Middle frontal gyrus (tissue), 1 donor: ENCODE measurements around the gene NOCT.
"Not testable (repeated sequence)": the region's sequence is repeated elsewhere in the genome, so short reads cannot be mapped to it uniquely, and the experiment has no call there.

Experiments
- DNase-seq: peaks from one replicate; pipeline ENCODE4 v3.0.0-alpha.2; 2015; ENCODE audit warnings: low spot score; ENCODE audit errors: extremely low spot score

The NOCT gene

DNA sequence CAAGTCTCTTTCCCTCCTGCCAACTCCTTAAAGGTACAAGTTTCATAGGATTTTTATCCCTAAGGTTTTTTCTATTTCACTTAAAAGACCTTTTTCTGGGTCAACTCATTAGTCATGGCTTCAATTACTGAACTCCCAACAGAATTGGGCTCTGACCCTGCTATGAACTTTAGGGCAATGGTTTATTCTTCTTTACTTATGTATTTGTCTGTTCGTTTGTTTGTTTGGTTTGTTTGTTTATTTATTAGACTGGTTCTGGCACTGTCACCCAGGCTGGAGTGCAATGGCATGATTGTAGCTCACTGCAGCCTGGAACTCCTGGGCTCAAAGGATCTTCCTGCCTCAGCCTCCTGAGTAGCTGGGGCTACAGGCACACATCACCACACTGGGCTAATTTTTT, 5.9 kb upstream of the NOCT start:
- DNase-seq, result no peak

DNA sequence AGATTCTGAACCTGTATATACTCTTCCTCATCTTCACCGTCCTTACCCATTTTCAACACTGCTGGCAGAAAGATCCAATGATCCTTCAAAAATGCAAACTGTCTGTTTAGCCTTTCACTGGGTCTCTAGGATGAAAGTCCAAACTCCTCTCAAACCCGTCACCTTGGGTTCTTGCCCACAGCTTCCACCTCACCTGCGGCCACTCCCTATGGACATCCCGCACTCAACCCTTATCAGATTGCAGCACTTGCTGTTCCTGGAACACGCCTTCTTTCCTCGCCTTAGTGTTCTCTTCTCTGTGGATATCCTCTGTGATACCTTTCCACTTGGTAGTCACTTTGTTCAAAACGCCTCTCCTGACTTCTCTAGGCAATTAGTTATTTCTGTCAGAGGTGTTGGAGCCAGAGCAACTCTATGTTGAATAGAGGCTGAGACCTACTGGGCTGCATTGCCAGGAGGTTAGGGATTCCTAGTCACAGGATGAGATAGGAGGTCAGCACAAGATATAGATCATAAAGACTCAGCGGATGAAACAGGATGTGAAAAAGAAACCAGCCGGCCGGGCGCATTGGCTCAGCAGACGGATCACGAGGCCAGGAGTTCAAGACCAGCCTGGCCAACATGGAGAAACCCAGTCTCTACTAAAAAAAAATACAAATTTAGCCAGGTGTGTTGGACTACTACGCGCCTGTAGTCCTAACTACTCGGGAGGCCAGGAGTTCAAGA, 4.2 kb upstream of the NOCT start:
- no peak for DNase-seq

DNA sequence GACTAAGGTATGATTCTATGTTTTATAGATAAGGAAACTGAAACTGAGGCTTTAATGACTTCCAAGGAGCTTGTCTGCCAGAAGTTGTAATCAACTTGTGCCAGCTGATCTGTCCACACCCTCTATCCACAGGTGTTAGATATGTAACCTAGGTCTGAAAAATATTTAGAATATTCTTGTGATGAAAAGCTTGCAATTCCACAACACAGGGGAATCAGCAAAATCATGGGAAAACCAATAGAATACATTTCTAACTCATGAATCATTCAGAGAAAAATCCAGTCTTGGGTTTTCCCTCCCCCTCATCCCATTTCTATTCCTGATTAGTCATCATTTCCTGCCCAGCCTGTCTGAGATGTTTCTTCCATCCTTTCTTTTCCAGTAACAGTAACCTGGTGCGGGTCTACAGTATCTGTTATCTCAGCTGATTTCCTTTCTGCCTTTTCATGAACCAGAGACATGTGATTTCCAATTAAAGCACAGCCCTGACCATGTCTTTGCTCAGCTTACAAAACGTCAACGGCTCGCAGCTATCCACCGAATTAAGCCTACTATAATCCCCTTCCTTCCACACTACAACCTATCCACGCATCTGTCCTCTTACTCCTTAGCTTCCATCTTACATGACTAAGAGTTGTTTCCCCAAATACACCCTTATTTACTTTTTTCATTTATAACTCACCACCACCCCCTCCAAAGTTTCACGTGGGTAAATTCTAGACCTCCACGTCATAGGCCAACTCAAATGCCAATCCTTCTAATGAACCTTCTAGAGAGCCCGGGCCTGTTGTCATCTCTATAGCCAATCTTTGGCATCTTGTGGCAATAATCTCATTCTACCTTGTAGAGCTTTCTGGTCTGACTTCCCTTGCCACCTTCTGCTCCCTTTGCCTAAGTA, 961 bp upstream of the NOCT start:
- no peak for DNase-seq

DNA sequence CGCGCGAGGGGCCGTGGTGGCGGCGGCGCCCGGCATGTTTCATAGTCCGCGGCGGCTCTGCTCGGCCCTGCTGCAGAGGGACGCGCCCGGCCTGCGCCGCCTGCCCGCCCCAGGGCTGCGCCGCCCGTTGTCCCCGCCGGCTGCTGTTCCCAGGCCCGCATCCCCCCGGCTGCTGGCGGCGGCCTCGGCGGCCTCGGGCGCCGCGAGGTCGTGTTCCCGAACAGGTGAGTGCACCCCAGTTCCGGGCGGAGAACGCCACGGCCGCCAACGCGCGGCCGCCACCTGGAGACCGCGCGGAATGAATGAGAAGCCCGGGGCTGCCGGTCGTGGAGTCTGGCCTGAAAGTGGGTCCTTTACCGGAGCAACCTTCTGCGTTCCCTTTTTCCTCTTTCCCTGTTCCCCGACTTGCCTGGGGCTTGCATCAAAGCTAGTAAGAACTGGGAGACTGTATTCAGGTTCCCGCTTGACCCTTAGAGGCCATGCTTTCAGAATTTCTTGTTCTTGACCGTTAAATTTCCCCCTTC, 429 bp downstream of the NOCT start:
- DNase-seq, result no peak

DNA sequence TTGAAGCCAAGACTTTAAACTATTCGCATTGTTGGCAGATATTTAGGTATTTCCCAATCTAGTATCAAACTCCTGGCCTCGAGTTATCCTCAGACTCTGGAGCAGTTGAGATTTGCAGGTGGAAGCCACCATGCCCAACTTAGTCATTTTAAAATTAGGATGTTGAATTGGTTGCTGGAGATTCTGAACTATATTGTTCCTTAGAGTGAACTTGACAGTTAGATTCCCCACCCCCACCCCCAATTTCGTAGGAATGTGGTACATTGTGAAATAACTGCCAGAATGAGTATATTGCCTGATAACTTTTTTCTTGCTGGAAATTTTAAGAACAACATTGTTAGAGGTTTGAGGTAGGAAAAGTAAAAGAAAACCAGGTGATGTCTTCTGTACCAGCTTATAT, 2.3 kb downstream of the NOCT start:
- DNase-seq, result no peak

DNA sequence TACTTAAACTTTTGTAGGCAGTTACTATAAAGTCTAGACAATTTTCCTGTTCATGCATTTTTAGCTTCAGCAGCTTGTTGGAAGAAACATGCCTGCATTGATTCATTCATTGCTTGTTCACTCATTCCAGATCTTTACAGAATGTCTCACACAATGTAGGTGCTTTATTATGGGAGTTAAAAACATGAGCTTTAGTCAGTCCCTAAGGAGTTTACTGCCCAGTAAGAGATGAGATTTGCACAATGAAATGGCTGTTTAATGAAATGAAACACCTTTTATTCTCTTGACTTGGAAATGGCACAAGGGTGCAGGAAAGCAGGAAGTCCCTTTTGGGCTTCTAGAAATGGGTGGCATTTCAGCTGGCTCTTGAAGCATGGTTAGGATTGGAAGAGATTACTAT, 2.9 kb downstream of the NOCT start:
- DNase-seq, result no peak

DNA sequence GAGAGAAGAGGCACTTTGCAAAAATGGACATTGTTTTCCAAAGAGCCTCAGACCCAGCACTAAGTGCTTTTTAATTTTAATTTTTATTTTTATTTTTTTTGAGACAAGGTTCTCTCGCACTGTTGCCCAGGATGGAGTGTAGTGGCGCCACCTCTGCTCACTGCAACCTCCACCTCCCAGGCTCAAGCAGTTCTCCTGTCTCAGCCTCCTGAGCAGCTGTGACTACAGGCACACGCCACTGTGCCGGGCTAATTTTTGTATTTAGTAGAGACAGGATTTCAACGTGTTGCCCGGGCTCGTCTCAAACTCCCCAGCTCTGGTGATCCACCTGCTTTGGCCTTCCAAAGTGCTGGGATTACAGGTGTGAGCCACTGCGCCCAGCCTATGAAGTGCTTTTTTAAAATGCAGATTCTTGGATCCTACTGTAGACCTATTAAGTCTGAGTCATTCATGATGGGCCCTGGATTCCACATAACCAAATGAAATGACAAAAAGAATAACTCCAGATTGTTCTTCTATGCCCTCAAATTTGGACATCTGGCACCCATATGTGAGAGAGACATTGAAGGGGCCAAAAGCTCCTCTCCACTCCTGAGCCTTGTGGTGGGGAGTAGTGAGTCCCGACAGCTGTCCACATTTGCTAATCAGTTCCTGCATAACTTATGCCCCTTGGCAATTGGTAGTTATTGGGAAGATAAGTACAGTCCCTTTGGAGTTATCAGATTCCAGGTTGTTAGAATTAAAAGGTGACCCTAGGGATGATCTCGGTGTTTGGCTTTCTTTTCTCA, 3.6 kb downstream of the NOCT start:
- DNase-seq, result no peak

DNA sequence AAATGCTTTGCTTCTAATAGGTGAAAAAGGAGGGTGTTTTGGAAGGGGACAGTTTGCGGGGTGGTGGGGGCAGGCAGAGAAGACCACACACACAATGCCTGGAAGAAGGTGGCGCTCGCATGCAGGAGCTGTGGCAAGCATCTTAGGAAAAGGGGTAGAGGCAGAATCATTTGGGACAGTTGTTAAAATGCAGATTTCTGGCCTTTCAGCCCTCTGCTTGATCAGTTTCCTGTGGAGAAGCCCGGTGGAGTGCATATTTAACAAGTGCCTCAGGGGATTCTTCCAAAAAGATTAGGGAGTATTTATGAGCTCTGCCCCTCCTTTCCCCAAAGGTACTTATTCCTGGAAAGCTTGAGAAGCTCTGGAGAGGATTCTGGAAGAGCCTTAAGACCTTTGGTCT, 4.8 kb downstream of the NOCT start:
- no peak for DNase-seq

DNA sequence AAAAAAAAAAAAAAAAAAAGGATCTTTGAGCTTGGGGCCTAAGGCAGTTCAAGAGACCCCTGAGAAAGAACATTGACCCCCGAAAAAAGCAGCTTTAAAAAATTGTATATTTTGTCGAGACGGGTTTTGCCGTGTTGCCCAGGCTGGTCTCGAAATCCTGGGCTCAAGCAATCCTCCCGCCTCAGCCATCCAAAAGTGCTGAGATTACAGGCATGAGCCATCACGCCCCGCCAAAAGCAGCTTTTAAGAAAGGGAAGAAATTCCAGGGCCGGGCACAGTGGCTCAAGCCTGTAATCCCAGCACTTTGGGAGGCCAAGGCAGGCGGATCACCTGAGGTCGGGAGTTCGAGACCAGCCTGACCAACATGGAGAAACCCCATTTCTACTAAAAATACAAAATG, 5.5 kb downstream of the NOCT start:
- not testable (repeated sequence) for DNase-seq

DNA sequence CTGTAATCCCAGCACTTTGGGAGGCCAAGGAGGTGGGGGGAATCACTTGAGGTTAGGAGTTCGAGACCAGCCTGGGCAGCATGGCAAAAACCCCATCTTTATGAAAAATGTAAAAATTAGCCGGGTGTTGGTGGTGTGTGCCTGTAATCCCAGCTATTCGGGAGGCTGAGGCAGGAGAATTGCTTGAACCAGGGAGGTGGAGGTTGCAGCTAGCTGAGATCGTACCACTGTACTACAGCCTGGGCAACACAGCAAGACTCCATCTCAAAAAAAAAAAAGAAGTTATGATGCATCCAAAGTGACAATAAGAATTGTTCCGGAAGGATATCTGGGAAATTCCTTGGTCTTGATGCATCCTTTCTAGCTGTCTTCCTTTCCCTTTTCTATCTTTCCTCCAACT, 7.3 kb downstream of the NOCT start:
- DNase-seq, result no peak

DNA sequence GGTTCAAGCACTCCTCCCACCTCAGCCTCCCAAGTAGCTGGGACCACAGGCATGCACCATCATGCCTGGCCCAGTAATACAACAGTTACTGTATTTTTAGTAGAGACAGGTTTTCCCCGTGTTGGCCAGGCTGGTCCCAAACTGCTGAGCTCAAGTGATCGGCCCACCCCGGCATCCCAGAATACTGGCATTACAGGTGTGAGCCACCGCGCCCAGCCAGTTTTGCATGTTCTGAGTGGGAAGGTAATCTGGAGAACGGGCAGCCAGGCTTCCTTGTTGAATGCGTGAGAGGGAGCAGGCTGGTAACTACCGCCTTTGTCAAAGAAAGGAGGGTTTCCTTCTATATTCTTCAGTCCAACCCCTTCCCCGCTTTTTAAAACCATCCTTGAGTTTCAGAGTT, 9.1 kb downstream of the NOCT start:
- no peak for DNase-seq

DNA sequence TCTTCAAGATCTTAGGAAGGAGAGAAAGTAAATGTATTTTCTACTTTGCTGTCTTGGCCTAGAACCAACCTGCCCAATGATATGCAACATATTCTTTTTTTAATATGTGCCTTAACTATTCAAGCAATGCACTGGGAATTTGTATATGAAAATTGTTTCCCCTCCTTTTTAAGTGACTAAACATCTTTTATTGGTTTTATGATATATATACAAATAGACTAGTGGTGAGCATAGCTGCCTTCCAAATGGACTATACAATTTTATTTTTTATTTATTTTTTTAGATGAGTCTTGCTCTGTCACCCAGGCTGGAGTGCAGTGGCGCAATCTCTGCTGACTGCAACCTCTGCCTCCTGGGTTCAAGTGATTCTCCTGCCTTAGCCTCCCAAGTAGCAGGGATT, 10.3 kb downstream of the NOCT start:
- no peak for DNase-seq

DNA sequence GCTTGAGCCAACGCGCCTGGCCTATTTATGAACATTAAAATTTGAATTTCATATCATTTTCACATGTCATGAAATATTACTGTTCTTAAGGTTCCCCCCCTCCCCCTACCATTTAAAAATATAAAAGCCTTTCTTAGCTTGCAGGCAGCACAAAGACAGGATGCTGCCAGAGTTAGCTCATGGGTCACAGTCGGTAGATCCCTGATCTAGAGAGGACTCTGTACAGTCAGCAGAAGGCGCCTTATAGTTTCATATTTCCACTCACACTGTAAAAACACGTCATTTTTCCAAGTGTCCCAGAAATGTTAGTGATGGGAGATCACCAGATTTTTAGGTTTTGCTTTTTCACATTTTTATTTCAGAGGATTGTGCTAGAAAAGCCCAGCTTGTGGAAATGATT, 12.2 kb downstream of the NOCT start:
- DNase-seq, result no peak

DNA sequence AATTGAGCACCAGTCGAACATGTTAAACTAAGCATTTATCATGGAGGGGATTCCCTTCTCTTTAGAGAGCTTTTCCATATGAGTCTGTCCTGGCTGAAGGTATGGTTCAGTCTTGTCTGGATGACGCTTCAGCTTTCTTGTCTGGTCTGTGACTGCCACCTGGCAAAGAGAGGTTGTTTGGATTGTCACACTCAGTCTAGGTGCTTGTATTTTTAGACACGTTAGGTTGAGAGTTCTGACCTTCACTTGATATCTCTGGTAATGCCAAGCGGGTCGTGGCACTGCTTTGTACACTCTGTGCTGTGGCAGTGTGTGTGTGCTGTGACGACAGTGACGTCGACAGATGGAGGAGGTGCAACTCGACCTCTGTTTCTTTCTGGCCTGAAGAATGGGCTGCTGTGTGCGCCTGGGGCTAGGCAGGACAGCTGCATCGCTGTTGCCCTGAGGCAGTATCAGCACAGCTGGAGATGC, 12.6 kb downstream of the NOCT start:
- no peak for DNase-seq

DNA sequence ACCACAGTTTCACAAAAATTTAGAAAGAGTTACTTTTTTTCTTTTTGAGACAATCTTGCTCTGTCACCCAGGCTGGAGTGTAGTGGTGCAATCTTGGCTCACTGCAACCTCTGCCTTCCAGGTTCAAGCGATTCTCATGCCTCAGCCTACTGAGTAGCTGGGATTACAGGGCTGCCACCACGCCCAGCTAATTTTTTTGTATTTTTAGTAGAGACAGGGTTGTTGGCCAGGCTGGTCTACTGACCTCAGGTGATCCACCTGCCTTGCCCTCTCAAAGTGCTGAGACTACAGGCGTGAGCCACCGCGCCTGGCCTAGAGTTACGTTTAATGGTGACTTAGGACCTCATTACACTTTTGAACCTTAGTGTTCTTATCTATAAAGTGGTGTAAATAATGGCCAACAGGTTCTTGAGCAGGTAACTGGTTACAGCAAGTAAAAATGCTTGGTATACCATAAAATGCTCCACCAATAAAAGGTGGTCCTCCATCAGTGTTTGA, 14.3 kb downstream of the NOCT start:
- DNase-seq, result not testable (repeated sequence)

DNA sequence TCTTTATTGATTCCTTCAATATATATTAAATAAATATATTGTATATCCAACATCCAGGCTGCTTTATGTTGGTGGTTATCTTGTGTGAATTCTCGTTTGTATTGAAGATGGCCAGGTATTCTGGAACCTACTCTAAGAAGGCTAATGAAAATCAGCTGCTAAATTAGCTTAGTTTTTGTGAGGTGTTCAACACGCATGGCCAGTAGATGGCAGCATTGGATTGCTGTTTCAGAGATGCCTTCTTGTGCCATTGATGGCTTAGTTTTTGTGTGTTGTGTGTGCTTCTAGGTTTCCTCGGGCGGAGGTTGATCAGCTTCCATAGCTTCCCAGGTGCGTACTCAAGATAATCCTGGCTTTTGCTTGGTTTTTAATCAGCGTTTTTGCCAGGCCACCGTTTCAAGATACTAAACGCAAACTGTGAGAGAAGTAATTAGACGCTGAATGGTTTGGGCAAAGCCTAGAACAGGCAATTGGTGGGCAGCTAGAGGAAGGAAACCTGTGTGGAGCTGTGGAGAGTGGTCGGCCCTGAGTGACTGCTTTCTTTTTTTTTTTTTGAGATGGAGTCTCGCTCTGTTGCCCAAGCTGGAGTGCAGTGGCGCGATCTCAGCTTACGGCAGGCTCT, 15.1 kb downstream of the NOCT start:
- peak; percentile 80 for DNase-seq

DNA sequence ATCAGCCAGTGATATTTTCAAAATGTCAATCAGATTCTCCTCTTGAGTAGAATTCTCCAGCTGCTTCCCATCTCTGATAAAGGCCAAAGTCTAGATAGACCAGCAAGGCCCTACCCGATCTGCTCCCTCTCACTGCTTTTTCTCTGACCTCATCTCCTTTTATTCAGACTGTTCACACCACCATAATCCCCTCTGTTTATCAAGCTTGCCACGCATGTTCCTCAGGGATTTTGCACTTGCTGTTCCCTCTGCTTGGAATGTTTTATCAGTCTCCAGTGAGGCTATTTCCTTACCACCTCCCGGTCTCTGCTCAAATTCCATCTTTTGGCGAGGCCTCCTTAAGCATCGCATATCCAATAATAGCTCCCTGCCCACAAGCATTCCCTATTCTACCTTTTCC, 20.1 kb downstream of the NOCT start:
- no peak for DNase-seq

DNA sequence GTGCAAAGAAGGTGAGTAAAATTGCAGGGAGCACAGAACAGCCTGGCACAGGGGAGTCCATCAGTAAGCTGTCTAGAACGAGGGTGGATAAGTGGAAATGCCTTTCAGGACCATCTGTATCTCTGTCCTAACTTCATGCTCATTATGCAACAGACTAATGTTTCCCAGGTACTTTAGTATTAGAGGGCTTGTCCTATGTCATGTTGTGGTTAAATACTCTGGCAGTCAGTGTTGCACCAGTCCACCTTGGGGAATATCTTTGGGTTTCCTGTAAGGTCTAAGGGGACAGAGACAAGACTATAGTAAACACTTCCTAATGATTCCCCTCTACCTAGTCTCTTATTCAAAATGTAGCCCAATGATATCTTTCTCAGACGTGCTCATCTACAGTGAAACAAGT, 21.3 kb downstream of the NOCT start:
- no peak for DNase-seq

DNA sequence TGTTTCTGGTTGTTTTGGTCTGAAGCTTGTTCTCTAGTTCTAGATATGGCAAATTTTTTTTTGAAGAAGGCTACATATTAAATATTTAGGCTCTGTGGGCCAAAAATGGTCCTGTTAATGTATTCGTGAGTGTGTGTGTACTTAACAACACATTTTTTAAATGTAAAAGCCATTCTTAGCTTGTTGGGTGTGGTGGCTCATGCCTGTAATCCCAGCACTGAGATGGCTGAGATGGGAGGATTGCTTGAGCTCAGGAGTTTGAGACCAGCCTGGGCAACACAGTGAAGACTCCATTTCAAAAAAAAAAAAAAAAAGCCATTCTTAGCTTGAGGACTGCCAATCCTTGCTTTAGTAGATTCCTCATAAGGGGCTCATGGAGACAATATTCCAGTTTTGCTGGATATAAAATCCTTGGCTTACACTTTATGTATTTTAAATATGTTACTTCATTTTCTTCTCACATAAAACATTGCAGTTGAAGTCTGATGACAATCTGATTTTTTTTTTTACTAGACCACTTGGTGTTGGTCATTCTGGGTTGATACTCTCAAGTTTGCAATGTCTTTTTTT, 23.4 kb downstream of the NOCT start:
- no peak for DNase-seq

DNA sequence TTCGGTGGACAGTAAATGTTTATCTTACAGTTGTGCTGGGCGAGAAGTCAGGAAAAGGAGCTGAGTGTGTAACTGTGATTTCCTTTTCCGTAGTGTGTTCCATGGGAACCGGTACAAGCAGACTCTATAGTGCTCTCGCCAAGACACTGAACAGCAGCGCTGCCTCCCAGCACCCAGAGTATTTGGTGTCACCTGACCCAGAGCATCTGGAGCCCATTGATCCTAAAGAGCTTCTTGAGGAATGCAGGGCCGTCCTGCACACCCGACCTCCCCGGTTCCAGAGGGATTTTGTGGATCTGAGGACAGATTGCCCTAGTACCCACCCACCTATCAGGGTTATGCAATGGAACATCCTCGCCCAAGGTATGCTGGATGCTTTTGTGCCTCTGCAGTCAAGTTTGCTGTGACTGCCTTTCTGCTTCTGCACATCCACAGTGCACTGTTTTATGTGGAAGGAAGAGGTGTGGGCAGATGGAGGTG, 27.4 kb downstream of the NOCT start:
- peak; percentile 20 for DNase-seq

DNA sequence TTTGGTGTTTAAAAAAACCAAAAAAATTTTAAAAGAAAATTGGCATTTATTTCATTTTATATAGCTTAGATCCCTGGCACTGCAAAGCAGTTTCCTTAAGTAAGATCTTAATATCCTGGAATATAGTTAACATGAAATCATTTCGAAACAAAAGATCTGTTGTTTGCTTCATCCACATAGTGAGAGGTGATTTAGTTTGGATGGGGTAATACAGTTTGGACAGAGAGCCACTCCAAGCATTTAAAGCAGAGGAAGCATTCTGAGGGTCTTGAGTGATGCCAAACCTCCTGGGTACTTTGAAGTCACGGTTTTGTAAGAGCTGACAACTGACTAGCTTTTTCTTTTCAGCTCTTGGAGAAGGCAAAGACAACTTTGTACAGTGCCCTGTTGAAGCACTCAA, 28.7 kb downstream of the NOCT start:
- no peak for DNase-seq
